Left colon (tissue), 2 donors: ENCODE data around the gene MRPL41. TPM values are rescaled to one million over a fixed set of nuclear protein-coding genes. Genes with fewer than 3 reads are reported as not detected.

Experiments used
- ATAC-seq: fragments of 200-7000 bp; cut with Tn5 transposase; one replicate; pipeline ENCODE4 v1.9.1; 2020; ENCODE audit warnings: mild to moderate bottlenecking, moderate library complexity
- DNase-seq, 2 donors: peaks; one replicate each; pipeline ENCODE4 v3.0.0-alpha.2; 2020
- intact Hi-C, 2 donors: fragments of 100-400 bp; cut with DNase I in 1 of 2; cut with micrococcal nuclease in 1 of 2; formaldehyde crosslinking; loops; one replicate each; pipeline versions ENCODE4 v1.11.2 to v1.14.0; 2022; cut with DNase I, micrococcal nuclease
- total RNA-seq, 2 donors: library from RNA; stranded (reverse); fragmentation: NEBNext Ultra II Directional; extraction: Animal tissue kit (Norgen Biotek cat#: 25700); gene quantifications; one replicate each; pipeline ENCODE4 v1.2.1, GENCODE V29; 2021
- donor health status: DM: no; HTN: no; CAD: no.
- donor health status: DM: yes; HTN: yes; CAD: no.

MRPL41 gene
- total RNA-seq, 2 donors from 2014 or later, result 109 to 136 TPM

GRCh38 chr9:137598943-137599342 is 47.3 kb downstream of the MRPL41 start:
- DNase-seq (no peak), ATAC-seq (no peak)
- intact Hi-C loops, result no loop called here

Other genes with a start within 250 kb of the MRPL41 start
- gene NRARP, start 249.6 kb upstream of the MRPL41 start, total RNA-seq, result 100 to 1,000 TPM; 163 to 181 TPM
- 10 to 100 TPM; 44.1 to 57.3 TPM for gene EXD3, start 128.7 kb upstream of the MRPL41 start, total RNA-seq
- gene NOXA1, start 128.5 kb upstream of the MRPL41 start, total RNA-seq, result 10 to 100 TPM; 33.3 to 42.6 TPM
- gene ENTPD8, start 110.5 kb upstream of the MRPL41 start, total RNA-seq, result 100 to 1,000 TPM; 108 to 120 TPM
- 10 to 100 TPM; 39.9 to 52.0 TPM for gene NSMF, start 92.5 kb upstream of the MRPL41 start, total RNA-seq
- gene PNPLA7, start 1.5 kb upstream of the MRPL41 start, total RNA-seq, result 10 to 100 TPM; 18.4 to 22.4 TPM
- 10 to 100 TPM; 21.7 to 27.5 TPM for gene DPH7, start 27.0 kb downstream of the MRPL41 start, total RNA-seq
- 10 to 100 TPM; 12.5 to 22.4 TPM for gene ZMYND19, start 38.6 kb downstream of the MRPL41 start, total RNA-seq
- gene ARRDC1, start 53.8 kb downstream of the MRPL41 start, total RNA-seq, result 100 to 1,000 TPM in 1 of 2 donors, 10 to 100 TPM in 1; 89.5 to 120 TPM
- 10 to 100 TPM; 72.2 to 98.4 TPM for gene EHMT1, start 67.1 kb downstream of the MRPL41 start, total RNA-seq